Stimulated activated effector memory CD8-positive, alpha-beta T cell treated with anti-CD3 and anti-CD28 coated beads, Interleukin-12 subunit alpha, Interleukin-12 subunit beta, amount 100 ng/mL, for 72 hours (primary cell): ENCODE results near the gene MMP24OS.

Experiments
- ATAC-seq: fragments of 150-1000 bp; cut with Tn5 transposase; 2 replicates; pipeline ENCODE4 v1.10.0; 2021
- DNase-seq, 2 donors: peaks; one replicate each; pipeline ENCODE4 v3.0.0; 2021 to 2022; ENCODE audit warnings: low spot score in 2 of 2
- H3K27ac Mint-ChIP-seq: one replicate; pipeline ENCODE4 v1.8.0; 2022; ENCODE audit warnings: mild to moderate bottlenecking, mixed read lengths
- H3K36me3 Mint-ChIP-seq: one replicate; pipeline ENCODE4 v1.8.0; 2022; ENCODE audit warnings: mild to moderate bottlenecking, mixed read lengths
- H3K4me1 Mint-ChIP-seq: one replicate; pipeline ENCODE4 v1.8.0; 2022; ENCODE audit warnings: mixed read lengths
- H3K4me3 Mint-ChIP-seq: one replicate; pipeline ENCODE4 v1.8.0; 2022; ENCODE audit warnings: mild to moderate bottlenecking, mixed read lengths
- H3K9me3 Mint-ChIP-seq: one replicate; pipeline ENCODE4 v1.8.0; 2022; ENCODE audit warnings: mixed read lengths

The MMP24OS gene

DNA sequence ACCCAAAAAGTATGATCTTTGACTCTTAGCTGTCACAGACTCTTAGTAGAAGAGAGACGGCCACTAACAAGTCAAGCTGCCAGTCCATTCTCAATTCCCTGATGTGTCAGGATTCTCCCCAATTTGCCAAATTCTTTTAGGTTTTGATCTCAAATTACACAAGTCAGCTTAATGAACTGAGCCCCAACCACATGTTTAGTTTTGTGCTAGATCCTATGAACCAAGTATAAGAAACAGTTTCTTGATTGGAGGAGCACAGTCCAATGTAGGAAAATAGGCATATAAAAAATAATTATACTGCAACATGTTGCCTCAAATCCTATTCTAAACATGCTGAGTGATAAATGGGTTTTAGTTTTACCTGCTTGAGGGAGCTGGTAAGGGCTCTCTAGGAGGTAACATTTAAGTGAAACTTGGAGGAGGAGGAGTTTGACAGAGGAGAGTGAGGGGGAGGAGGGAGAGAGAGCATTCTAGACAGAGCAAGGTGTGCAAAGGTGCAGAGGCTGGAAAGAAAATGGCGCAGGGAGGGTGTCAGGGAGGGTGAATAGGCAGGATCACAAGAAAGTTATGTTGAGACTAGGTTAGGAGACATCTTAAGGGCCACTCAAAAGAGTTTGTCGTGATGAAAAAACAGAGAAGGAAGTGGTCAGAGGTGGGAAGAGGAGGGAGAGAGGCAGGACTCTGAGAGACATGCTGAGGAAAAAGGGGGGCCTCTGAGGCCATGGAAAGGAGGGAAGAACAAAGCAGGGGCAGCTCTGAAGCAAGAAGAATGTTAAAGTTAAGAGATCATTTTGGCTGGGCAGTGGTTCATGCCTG, 37.1 kb upstream of the MMP24OS start:
- H3K4me1 Mint-ChIP-seq = peaks cover 57% of the 10 kb centered on the region
- peak overlapping the region; percentile 17 for H3K4me3 Mint-ChIP-seq
- peak overlapping the region; percentile 74 for H3K27ac Mint-ChIP-seq
- no peaks in the 10 kb centered on the region for H3K9me3 Mint-ChIP-seq
- DNase-seq = no peak
- peaks cover 24% of the 10 kb centered on the region for H3K36me3 Mint-ChIP-seq
- ATAC-seq = peak; percentile 44

DNA sequence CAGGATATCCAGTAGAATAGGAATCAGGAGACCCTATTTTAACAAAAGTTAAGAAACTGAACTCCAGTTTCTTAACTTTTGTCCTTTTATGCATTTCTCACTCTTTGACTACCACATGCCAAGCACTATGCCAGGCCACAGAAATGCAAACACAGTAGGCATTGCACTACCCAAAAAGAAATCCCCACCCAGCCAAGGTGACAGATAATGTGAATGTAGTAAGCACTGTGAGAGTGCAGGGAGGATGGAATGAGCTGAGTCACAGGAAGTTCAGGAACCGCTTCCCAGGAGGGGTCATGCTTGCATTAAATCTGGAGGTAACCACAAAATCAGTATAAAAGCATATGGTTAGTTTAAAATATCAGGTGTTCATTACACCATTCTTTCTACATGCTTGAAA, 34.4 kb upstream of the MMP24OS start:
- Mint-ChIP-seq H3K4me3 (peak overlapping the region; percentile 5), H3K4me1 (peaks cover 53% of the 10 kb centered on the region), H3K9me3 (no peaks in the 10 kb centered on the region), H3K36me3 (peaks cover 26% of the 10 kb centered on the region), H3K27ac (peak overlapping the region; percentile 71)
- DNase-seq (no peak), ATAC-seq (peak; percentile 79)

DNA sequence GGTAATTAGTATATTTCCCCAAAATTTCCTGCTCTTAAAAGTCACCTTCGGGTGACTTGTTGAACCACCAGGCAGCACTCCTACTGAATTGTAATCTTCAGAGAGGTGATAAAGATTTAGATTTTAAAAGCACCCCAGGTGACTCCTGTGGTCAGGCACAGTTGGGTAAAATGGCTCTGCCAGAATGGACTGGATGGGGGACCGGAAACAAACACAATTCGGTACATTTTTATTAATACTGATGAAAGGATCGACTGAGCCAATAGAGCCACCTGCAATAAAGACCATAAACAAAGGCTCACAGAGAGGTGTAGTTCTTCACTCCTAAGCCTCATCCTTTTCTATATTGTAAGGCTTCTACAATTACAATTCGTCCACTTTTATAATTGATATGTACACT, 33.9 kb upstream of the MMP24OS start:
- peaks cover 26% of the 10 kb centered on the region for H3K36me3 Mint-ChIP-seq
- no peaks in the 10 kb centered on the region for H3K9me3 Mint-ChIP-seq
- H3K4me3 Mint-ChIP-seq = peak overlapping the region; percentile 5
- H3K4me1 Mint-ChIP-seq = peaks cover 58% of the 10 kb centered on the region
- H3K27ac Mint-ChIP-seq = peak overlapping the region; percentile 71
- DNase-seq (no peak), ATAC-seq (no peak)

DNA sequence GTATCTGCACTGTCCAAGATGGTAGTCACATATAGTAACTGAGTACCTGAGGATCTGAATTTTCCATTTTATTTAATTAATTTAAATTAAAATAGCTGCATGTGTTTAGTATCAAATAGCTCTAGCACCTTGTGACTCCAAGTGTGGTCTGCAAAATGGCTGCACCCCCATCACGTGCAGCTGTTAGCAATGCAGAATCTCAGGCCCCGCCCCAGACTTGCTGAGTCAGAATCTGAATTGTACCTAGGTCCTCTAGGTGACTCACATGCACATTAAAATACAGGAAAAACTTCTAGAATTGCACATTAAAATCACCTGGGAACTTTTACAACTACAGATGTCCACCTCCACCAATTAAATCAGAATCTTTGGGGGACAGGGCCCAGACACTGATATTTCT, 33.5 kb upstream of the MMP24OS start:
- Mint-ChIP-seq H3K9me3 (no peaks in the 10 kb centered on the region), H3K4me1 (peaks cover 62% of the 10 kb centered on the region), H3K27ac (peak overlapping the region; percentile 71), H3K4me3 (peak overlapping the region; percentile 5), H3K36me3 (peaks cover 26% of the 10 kb centered on the region)
- ATAC-seq (peak; percentile 76), DNase-seq (peak in 1 of 2 donors; percentile 78)

DNA sequence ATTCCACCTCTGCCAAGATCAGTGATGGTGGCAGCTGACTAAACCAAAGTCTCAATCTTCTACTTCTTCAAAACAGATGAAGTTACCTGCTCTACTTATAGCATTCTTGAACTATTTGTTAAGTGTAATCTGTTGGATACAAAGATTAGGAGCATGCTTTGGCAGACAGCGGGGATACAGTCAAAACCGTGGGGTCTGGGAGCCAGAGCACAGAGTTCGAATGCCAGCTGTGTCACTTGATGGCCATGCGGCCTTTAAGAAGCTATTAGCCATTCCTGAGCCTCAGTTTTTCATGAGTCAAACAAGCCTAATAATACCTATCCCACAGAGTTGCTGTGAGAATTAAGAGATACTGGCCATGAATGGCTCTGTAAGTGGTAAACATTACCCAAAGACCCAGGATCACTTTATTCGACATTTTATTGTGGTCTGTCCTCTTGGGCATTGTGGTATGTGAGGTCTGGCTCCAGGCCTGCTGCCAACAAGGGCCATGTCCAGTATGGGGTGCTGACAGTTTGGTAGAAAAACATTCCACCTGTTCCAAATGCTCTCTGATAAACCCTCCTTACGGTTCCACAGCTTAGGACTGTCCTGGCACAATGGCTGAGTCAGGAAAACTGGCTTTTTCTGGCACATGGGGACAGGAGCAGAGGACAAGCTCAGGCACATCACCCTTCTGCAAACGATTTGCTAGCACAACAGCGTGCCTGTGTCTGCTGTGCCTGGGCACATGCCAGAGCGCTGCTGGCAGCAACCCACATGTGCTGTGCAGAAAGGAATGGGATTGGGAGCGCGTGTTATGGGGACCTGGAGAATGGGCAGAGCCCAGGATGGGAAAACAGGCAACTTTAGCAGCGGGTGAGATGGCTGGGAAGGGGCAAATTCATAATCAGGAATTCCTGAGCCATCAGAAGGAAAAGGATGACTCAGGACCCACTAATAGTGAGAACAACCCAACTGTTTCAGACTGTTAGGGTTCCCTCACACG, 30.0 kb upstream of the MMP24OS start:
- DNase-seq (no peak), ATAC-seq (no peak)
- Mint-ChIP-seq H3K27ac (peak overlapping the region; percentile 95), H3K4me1 (peaks cover 74% of the 10 kb centered on the region), H3K4me3 (no peak overlapping the region), H3K36me3 (peaks cover 25% of the 10 kb centered on the region), H3K9me3 (no peaks in the 10 kb centered on the region)

DNA sequence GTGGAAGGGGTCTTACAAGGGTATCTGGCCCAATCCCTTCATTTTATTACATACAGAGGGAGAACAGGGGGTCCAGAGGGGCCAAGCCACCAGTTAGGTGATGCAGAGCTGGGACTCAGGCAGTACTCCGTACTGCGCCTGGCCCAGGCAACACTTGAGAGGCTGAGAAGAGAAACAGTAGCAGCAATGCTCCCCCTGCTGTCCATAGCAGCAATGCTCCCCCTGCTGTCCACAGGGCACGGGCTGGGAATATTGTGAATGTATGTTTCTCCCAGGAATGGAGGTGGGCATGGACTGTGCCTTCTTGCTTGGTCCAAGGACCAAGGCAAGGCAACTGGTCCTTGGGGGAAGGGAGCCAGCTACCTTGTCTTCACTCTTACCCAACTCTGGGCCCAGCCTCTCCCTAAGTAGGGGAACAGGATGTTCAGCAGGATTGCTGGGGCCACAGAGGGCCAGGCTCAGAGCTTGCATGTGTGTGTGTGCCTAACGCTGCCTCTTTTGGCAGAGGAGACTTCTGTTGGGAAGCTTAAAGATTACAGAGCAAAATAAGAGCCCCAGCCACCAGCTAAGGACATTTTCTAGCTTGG, 29.1 kb upstream of the MMP24OS start:
- Mint-ChIP-seq H3K36me3 (peaks cover 18% of the 10 kb centered on the region), H3K27ac (peak overlapping the region; percentile 95), H3K4me3 (peak overlapping the region; percentile 69), H3K9me3 (no peaks in the 10 kb centered on the region), H3K4me1 (peaks cover 74% of the 10 kb centered on the region)
- DNase-seq (peak in 1 of 2 donors; percentile 65), ATAC-seq (no peak)

DNA sequence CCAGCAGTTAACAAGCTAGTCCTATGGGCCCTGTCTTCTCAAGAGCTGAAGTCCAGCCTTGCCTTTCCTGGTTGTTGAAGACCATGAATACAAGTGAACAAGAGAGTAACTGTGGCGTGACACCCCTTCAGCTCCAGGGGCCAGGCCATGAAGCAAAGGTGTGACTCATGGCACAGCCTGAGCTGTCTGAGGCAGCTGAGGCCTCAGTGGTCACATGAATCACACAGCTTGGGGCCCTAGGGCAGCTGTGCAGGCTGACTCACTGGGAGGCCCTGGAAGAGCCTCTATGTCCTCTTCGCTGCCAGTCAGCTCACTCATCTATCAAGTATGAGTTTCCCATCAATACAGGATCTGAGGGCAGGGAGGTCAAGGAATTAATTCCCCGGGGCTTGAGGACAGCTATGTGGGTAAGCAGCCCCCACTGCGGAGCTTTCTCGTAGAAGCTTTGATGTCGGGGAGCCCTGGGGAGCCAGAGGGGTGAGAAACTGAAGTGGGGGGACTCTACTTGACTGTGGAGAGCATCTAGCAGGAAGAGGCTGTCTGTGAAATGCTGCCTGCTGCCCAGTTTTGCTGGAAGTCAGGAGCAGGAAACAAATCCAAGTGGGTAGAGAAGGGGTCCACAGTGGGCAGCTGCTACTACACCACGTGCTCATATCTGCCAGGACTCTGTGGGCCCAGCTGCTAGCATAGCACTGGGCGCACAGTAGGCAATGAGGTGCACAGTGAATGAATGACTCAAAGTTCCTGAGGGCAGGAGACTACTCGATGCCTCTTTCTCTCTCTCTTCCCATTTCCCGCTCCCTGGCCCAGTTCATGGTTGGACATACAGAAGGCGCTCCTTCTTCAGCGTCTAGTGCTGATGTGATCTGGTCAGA, 28.0 kb upstream of the MMP24OS start:
- DNase-seq = peak; percentile 65 to 85
- peaks cover 18% of the 10 kb centered on the region for H3K36me3 Mint-ChIP-seq
- peak overlapping the region; percentile 69 for H3K4me3 Mint-ChIP-seq
- H3K9me3 Mint-ChIP-seq = no peaks in the 10 kb centered on the region
- peaks cover 72% of the 10 kb centered on the region for H3K4me1 Mint-ChIP-seq
- peak; percentile 98 for ATAC-seq
- peak overlapping the region; percentile 95 for H3K27ac Mint-ChIP-seq

DNA sequence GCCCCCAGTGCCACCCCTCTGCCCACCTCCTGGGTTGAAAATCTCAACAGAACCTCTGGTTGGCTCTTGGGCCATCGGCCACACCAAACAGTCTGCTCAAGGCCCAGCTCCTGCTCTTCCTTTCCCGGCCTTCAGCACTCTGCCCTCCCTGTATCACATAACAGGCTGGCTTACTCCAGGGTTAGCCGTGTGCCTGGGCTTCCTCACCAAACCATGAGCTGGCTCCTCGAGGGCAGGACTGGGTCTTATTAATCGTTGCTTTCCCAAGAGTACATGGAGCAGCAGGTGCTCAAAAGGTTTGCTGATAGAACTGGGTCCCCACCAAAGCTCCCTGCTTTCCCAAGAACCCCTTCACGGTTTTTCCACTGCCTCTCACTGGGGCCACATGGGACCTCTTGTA, 27.0 kb upstream of the MMP24OS start:
- Mint-ChIP-seq H3K4me3 (peak overlapping the region; percentile 69), H3K27ac (peak overlapping the region; percentile 95), H3K36me3 (peaks cover 11% of the 10 kb centered on the region), H3K4me1 (peaks cover 69% of the 10 kb centered on the region), H3K9me3 (no peaks in the 10 kb centered on the region)
- no peak for DNase-seq
- ATAC-seq = no peak

DNA sequence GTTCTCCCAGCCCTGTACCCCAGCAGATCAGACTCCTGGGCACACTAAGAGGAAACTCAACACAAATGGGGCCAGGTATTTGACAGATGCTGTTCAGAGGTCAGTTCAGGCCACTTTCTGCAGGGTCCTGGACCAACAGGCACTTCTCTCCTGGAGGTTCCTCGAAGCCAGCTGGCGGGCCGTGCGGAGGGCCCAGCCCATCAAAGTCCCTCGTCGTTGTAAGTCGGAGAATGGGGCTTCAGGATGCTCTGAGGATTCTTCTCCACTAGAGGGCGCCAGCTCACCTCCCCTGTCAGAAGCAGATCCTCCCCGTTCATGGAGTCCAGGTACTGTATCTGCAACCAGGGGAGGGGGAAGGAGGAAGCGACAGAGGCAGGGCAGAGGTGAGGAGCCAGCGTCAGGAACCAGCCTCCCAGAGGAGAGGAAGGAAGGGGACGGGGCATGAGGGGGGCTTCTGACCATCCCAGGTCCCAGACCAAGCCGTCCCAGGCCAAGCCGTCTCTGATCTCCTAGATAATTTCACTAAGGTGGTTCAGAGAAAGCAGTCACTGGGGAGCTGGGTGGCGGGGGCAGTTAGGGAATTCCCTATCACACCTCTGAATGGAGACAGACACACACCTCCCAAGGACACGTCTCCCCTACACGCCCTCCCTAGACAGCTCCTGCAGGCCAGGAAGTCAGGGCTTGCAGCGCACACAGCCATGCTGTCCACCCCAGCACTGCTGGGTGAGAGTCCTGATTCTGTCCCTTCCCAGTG, 26.0 kb upstream of the MMP24OS start:
- Mint-ChIP-seq H3K36me3 (peaks cover 16% of the 10 kb centered on the region), H3K27ac (peak overlapping the region; percentile 95), H3K4me3 (peak overlapping the region; percentile 14), H3K9me3 (no peaks in the 10 kb centered on the region), H3K4me1 (peaks cover 70% of the 10 kb centered on the region)
- DNase-seq = peak; percentile 84 to 94
- peak; percentile 64 for ATAC-seq

DNA sequence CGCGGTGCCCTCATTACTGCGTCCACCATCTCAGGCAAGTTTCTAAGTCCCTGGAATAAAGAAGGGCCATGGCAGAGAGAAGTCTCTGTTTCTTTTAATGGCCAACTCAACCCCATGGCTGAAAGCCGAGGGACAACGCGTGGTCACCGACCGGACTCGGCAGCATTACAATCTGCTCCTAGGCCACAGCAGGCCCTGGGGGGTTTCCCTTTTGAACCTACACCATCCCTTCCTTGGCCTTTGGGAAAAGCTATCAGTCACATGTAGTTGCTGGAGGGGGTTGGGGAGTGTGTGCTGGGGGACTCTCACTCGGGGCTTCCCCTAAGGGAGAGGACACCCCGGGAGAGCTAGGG, 25.4 kb upstream of the MMP24OS start:
- DNase-seq (no peak), ATAC-seq (no peak)
- Mint-ChIP-seq H3K4me1 (peaks cover 73% of the 10 kb centered on the region), H3K36me3 (peaks cover 19% of the 10 kb centered on the region), H3K4me3 (peak overlapping the region; percentile 14), H3K27ac (peak overlapping the region; percentile 95), H3K9me3 (no peaks in the 10 kb centered on the region)

DNA sequence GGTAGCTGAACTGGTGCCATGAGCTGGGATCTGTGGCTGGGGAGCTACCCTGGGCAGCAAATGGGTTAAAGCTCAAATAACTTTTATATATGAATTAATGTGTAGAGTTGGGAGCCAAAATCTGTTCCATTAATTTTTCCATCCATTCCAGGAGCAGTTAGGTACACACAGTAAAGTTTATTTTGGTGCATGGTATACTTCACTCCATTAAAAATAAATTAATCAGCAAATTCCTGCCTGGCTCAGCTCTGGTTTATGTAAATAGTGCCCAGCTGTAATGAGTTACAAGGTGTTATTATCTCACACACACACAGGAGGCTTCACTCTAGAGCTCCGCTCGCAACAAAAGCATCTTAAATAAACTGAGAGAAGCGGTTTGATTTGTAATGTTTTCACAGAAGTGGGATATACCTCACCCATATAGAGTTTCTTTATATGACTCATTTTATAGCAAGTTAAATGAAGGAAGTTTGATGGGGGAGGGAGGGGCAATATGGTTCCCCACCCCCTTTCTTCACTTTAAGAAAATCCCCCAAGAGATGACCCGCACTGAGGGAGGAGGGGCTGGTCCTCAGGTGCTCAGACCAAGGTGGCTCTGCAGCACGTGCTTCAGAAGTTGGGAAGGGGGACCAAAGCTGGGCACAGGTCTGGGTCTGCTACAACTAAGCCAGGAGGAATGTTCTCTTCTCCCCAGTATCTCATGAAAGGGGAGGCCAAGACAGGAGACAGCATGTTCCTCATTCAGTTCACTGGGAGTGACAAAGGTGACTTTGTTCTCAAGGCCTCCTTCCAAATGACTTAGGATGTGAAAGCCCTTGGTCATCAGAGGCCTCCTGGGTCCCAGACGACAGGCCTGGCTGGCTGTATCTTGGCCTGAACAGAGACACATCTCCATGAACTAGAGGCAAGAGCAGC, 24.8 kb upstream of the MMP24OS start:
- H3K4me1 Mint-ChIP-seq = peaks cover 69% of the 10 kb centered on the region
- no peak overlapping the region for H3K27ac Mint-ChIP-seq
- H3K4me3 Mint-ChIP-seq = no peak overlapping the region
- ATAC-seq (peak; percentile 17), DNase-seq (no peak)
- peaks cover 19% of the 10 kb centered on the region for H3K36me3 Mint-ChIP-seq
- no peaks in the 10 kb centered on the region for H3K9me3 Mint-ChIP-seq

DNA sequence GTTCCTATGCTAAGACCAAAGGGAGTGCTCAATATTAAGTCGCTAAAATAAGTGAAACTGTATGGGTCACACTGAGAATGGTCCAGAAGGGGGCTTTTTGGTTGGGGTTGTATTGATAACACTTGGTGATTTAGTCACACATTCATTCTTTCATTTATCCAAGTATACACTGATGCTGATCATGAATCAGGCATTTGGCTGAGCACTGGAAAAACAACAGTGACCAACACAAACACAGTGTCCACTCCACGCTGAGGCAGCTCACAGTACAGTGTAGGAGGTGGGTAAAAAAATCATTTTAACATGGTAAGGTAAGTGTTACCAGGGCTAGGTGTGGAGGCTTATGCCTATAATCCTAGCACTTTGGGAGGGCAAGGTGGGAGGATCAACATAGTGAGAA, 23.5 kb upstream of the MMP24OS start:
- no peaks in the 10 kb centered on the region for H3K9me3 Mint-ChIP-seq
- ATAC-seq (no peak), DNase-seq (no peak)
- peaks cover 56% of the 10 kb centered on the region for H3K4me1 Mint-ChIP-seq
- no peak overlapping the region for H3K4me3 Mint-ChIP-seq
- H3K27ac Mint-ChIP-seq = peak overlapping the region; percentile 89
- H3K36me3 Mint-ChIP-seq = peaks cover 19% of the 10 kb centered on the region
